GM12875 (cell line): ENCODE measurements around the gene MINDY3.
A peak's percentile ranks its signal among the peaks of the same experiment; 100 is the strongest.

Experiments
- H3K4me3 ChIP-seq: one replicate; pipeline ENCODE4 v1.5.1; 2011; ENCODE audit warnings: low read depth, low read length, control low read depth
- TF ChIP-seq, protein P1 (sequence below): IDR thresholded peaks from 2 replicates; pipeline ENCODE4 v1.5.1; 2011; ENCODE audit warnings: low read depth, mild to moderate bottlenecking, control low read depth, inconsistent platforms, low read length, moderate library complexity, borderline replicate concordance; ENCODE audit not compliant: insufficient read depth

Gene MINDY3

GRCh38 chr10:15758618-15759017 lies 101.7 kb downstream of the MINDY3 start:
- no peak overlapping the region for H3K4me3 ChIP-seq
- TF ChIP-seq, protein P1, sequence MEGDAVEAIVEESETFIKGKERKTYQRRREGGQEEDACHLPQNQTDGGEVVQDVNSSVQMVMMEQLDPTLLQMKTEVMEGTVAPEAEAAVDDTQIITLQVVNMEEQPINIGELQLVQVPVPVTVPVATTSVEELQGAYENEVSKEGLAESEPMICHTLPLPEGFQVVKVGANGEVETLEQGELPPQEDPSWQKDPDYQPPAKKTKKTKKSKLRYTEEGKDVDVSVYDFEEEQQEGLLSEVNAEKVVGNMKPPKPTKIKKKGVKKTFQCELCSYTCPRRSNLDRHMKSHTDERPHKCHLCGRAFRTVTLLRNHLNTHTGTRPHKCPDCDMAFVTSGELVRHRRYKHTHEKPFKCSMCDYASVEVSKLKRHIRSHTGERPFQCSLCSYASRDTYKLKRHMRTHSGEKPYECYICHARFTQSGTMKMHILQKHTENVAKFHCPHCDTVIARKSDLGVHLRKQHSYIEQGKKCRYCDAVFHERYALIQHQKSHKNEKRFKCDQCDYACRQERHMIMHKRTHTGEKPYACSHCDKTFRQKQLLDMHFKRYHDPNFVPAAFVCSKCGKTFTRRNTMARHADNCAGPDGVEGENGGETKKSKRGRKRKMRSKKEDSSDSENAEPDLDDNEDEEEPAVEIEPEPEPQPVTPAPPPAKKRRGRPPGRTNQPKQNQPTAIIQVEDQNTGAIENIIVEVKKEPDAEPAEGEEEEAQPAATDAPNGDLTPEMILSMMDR = no peak

DNA sequence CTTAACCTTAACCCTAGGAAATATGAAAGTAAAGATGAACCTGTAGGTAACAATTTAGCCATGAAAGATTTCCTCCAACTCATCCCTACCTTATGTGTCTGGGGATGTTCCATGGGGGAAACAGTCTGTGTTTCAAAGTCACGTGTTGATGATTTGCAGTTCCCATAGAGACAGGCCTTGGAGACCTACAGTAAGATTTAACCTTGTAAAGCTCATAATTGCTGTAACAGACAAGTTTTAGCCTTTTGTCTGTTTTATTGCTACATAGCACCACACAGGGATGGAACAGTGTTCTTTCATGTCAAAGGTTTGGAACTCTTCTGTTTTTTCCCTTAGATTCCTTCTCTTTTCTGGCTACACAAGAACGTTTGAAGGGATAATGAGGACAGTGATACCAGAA lies 105.4 kb downstream of the MINDY3 start:
- no peak overlapping the region for H3K4me3 ChIP-seq
- TF ChIP-seq, protein P1 = no peak

DNA sequence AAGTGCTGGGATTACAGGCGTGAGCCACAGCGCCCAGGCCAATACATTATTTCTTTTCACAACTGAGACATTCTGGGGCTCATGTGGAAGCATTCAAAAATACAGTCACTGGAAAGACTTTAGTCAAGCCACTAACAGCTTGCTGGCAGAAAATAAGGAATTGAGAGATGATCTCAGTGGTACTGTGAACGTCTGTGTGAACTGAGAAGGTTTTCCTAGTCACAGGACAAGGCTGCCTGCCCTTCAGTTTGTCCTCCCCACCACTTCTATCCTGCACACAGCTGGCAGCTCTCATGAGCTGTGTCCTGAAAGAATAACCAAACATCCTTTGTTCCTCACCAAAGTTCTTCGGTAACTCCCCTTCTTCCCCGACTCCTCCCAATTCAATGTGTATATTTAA lies 109.3 kb downstream of the MINDY3 start:
- H3K4me3 ChIP-seq = no peak overlapping the region
- TF ChIP-seq, protein P1 = no peak

- TF ChIP-seq, protein P1 = no peak
- no peak overlapping the region for H3K4me3 ChIP-seq
These were observed 112.2 kb downstream of the MINDY3 start for GRCh38 chr10:15748126-15748525.

DNA sequence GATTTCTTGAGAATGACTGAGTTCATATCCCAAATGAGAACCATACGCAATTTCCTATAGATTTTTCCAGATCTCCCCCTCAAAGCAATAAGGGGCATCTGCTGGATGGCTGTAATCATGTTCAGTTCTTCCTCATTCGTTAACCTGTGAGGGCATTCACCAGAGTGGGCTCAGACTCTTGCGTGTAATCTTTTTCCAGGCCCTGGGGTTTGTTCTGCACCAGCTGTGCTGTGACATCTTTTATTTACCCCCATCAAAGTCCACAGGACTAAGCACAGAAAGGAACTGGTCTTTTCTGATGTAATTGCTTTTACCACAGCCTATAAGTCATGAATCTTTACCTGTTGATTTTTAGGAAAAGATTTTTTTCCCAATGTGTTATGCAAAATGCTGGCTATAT lies 112.7 kb downstream of the MINDY3 start:
- TF ChIP-seq, protein P1 = no peak
- H3K4me3 ChIP-seq = no peak overlapping the region

DNA sequence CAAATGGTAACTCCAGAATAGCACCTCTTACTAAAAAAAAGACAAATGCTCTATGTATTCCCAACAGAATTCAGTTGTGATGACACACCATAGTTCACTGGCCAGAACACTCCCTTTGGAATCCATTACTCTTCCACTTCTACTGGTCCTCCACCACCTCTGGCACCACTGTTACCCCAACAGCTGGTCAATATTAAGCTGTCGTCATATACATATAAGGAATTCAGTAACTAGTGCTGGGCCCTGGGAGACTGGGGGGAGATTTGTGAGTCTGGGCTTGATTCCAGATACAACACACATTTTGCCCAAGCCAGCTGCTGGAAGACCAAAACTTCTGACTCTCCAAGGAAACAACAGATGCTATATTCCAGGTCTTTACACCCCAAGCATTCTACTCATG lies 114.6 kb downstream of the MINDY3 start:
- TF ChIP-seq, protein P1 = no peak
- H3K4me3 ChIP-seq = no peak overlapping the region

DNA sequence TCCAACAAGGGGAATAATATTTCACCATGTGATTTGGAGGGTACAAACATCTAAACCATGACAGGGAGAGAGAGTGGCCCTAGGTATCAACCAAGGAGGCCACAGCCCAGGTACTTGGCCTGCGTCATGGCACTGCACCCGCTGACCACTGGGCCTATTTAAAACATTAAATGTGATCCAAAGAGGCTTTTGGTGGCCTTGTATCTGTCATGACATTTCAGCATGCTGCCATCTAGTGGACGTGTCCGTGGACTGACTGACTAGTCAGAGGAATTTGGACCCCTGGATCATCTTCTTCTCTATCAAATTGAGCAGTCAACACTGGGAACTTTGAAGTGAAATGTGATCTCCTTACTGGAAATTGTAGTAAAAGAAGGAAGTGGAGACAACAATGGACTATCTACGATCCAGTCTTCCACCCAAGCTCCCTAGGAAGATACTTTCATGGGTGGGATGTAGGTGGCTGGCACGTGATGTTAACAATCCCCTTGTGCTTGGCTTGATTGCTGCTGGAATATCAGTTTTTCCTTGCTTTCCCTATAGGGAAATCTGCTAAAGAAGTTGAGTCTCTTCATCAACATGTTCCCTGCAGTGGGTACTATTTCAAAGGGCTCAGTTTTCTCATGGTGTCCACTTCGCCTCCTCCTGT lies 116.0 kb downstream of the MINDY3 start:
- TF ChIP-seq, protein P1 = peak; percentile 68; the same call in 1 of the 2 replicates
- no peak overlapping the region for H3K4me3 ChIP-seq
